Left ventricle myocardium inferior (tissue), 1 donor: ENCODE results near the gene TAS2R30. TPM values are rescaled to one million over a fixed set of nuclear protein-coding genes. Genes with fewer than 3 reads are reported as not detected.

ENCODE experiments used
- DNase-seq: peaks from one replicate; pipeline ENCODE4 v3.0.0-alpha.2; 2020
- H3K27ac ChIP-seq: fragments of 200-600 bp; replicated peaks from 2 replicates; pipeline ENCODE4 v1.8.0; 2021
- H3K27me3 ChIP-seq: fragments of 200-600 bp; 2 replicates; pipeline ENCODE4 v1.8.0; 2021; ENCODE audit warnings: low read depth
- H3K36me3 ChIP-seq: fragments of 200-600 bp; 2 replicates; pipeline ENCODE4 v1.8.0; 2021
- H3K4me1 ChIP-seq: fragments of 200-600 bp; 2 replicates; pipeline ENCODE4 v1.8.0; 2021
- H3K4me3 ChIP-seq: fragments of 200-600 bp; 2 replicates; pipeline ENCODE4 v1.8.0; 2021; ENCODE audit warnings: mild to moderate bottlenecking, moderate library complexity
- H3K9me3 ChIP-seq: fragments of 200-600 bp; replicated peaks from 2 replicates; pipeline ENCODE4 v1.8.0; 2021
- intact Hi-C: fragments of 100-400 bp; cut with micrococcal nuclease; formaldehyde crosslinking; loops from one replicate; pipeline ENCODE4 v1.11.0; 2022
- total RNA-seq: library from RNA; stranded (reverse); fragmentation: NEBNext Ultra II Directional; extraction: Animal tissue kit (Norgen Biotek cat#: 25700); gene quantifications from one replicate; pipeline ENCODE4 v1.2.1, GENCODE V29; 2021
- TF ChIP-seq, protein P1 (sequence below): fragments of 200-600 bp; IDR thresholded peaks from 2 replicates; pipeline ENCODE4 v1.8.0; 2021; ENCODE audit warnings: antibody characterized with exemption, mild to moderate bottlenecking, borderline replicate concordance
- donor health status: DM: no; HTN: yes; CAD: no; lungs with severe emphysema.

Gene TAS2R30
- total RNA-seq, 1 donor from 2014 or later = 0.44 TPM

DNA sequence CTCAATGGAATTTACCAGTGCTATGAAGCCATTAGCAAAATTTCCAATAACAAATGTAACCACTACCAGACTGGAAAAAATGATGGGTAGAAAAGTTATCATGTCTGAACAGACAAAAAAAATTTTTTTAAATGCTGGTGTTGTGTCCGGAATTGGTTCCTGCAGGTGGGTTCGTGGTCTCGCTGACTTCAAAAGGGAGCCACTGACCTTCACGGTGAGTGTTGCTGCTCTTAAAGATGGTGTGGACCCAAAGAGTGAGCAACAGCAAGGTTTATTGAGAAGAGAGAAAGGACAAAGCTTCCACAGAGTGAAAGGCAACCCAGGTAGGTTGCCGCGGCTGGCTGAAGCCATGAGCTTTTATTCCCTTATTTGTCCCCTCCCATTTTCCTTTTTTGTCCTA, 42.3 kb downstream of the TAS2R30 start, which contains the start of gene TAS2R43:
Gene TAS2R43 (minus strand): TSS at position 186 of the 400 bp plus-strand sequence. CDS start 84 bp downstream, at position 102.
- H3K4me1 ChIP-seq = no peaks in the 10 kb centered on the region
- TF ChIP-seq, protein P1, sequence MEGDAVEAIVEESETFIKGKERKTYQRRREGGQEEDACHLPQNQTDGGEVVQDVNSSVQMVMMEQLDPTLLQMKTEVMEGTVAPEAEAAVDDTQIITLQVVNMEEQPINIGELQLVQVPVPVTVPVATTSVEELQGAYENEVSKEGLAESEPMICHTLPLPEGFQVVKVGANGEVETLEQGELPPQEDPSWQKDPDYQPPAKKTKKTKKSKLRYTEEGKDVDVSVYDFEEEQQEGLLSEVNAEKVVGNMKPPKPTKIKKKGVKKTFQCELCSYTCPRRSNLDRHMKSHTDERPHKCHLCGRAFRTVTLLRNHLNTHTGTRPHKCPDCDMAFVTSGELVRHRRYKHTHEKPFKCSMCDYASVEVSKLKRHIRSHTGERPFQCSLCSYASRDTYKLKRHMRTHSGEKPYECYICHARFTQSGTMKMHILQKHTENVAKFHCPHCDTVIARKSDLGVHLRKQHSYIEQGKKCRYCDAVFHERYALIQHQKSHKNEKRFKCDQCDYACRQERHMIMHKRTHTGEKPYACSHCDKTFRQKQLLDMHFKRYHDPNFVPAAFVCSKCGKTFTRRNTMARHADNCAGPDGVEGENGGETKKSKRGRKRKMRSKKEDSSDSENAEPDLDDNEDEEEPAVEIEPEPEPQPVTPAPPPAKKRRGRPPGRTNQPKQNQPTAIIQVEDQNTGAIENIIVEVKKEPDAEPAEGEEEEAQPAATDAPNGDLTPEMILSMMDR = no peak
- intact Hi-C loops = no loop called here
- H3K9me3 ChIP-seq = no peaks in the 10 kb centered on the region
- H3K27me3 ChIP-seq = no peaks in the 10 kb centered on the region
- H3K4me3 ChIP-seq = no peak within 1 kb of the TSS
- no peak within 1 kb of the TSS for H3K27ac ChIP-seq
- H3K36me3 ChIP-seq = no peaks in the 10 kb centered on the region
- no peak for DNase-seq

DNA sequence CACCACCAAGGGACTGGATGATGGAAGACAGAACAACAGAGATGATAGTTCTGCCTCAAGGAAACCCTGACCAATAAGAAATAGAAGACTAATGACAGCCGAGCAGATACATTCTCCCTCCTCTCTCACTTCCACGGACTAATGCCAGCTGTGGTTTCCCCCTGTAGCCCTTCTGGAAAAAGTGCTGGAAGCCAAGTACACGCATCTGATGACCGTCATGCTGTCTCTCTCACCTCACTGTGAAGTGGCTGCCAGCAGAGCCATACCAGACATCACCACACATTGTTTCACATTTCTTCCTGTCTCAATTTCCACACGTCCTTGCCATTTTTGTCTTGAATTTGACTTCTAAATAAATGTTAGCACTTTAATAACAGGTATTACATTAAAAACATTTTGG, 45.2 kb downstream of the TAS2R30 start:
- no peaks in the 10 kb centered on the region for H3K27me3 ChIP-seq
- no peak overlapping the region for H3K27ac ChIP-seq
- TF ChIP-seq, protein P1 = no peak
- H3K4me1 ChIP-seq = no peaks in the 10 kb centered on the region
- H3K36me3 ChIP-seq = no peaks in the 10 kb centered on the region
- DNase-seq = no peak
- no peaks in the 10 kb centered on the region for H3K9me3 ChIP-seq
- intact Hi-C loops = no loop called here
- no peak overlapping the region for H3K4me3 ChIP-seq

DNA sequence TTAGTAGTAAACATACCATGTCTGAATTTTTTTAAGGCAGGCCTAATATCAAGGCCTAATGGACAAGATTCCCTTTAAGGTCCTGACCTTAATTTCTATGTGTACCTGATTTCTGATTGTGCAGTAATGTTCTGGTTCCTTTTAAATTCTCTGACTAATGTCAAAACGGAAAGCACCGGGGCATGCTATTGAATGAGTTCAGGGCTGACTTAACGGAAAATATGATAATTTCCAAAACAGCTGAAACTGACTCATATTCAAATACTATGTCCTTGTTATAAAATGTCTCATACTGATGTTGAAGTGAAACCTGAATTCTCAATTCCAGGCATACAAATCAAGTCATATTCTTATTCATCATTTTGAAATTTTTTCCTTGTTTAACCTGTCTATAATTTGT, 49.0 kb downstream of the TAS2R30 start:
- no peak overlapping the region for H3K27ac ChIP-seq
- no peak for DNase-seq
- no peaks in the 10 kb centered on the region for H3K4me1 ChIP-seq
- H3K36me3 ChIP-seq = no peaks in the 10 kb centered on the region
- H3K4me3 ChIP-seq = no peak overlapping the region
- TF ChIP-seq, protein P1 = no peak
- H3K27me3 ChIP-seq = no peaks in the 10 kb centered on the region
- no peaks in the 10 kb centered on the region for H3K9me3 ChIP-seq
- intact Hi-C loops = no loop called here

Other genes with a start within 250 kb of the TAS2R30 start
- 0.41 TPM for gene TAS2R13, start 225.1 kb downstream of the TAS2R30 start, total RNA-seq
- gene PRH2, start 205.4 kb downstream of the TAS2R30 start, total RNA-seq = not detected
- gene TAS2R14, start 195.4 kb downstream of the TAS2R30 start, total RNA-seq = 0.58 TPM
- gene TAS2R50, start 147.7 kb downstream of the TAS2R30 start, total RNA-seq = 0.47 TPM
- gene TAS2R20, start 136.3 kb downstream of the TAS2R30 start, total RNA-seq = 0.44 TPM
- gene TAS2R19, start 112.0 kb downstream of the TAS2R30 start, total RNA-seq = 0.38 TPM
- 0.88 TPM for gene TAS2R31, start 103.2 kb downstream of the TAS2R30 start, total RNA-seq
- gene TAS2R46, start 72.3 kb downstream of the TAS2R30 start, total RNA-seq = 0.30 TPM
- gene TAS2R43, start 42.3 kb downstream of the TAS2R30 start, total RNA-seq = not detected
- gene SMIM10L1, start 36.5 kb upstream of the TAS2R30 start, total RNA-seq = 17.2 TPM
- gene TAS2R42, start 52.3 kb upstream of the TAS2R30 start, total RNA-seq = not detected
- gene PRB3, start 135.1 kb upstream of the TAS2R30 start, total RNA-seq = not detected
- not detected for gene PRB4, start 175.8 kb upstream of the TAS2R30 start, total RNA-seq